ENCODE data around the gene NACC1.
"Not testable (repeated sequence)": the region's sequence is repeated elsewhere in the genome, so short reads cannot be mapped to it uniquely, and the experiment has no call there.

GRCh38 chr19:13185763-13186657 is 67.9 kb downstream of the NACC1 start:
- TF ChIP-seq EP300 (IDR thresholded peaks at IDR 0.05), result not testable (repeated sequence)
- TF ChIP-seq, protein P1, sequence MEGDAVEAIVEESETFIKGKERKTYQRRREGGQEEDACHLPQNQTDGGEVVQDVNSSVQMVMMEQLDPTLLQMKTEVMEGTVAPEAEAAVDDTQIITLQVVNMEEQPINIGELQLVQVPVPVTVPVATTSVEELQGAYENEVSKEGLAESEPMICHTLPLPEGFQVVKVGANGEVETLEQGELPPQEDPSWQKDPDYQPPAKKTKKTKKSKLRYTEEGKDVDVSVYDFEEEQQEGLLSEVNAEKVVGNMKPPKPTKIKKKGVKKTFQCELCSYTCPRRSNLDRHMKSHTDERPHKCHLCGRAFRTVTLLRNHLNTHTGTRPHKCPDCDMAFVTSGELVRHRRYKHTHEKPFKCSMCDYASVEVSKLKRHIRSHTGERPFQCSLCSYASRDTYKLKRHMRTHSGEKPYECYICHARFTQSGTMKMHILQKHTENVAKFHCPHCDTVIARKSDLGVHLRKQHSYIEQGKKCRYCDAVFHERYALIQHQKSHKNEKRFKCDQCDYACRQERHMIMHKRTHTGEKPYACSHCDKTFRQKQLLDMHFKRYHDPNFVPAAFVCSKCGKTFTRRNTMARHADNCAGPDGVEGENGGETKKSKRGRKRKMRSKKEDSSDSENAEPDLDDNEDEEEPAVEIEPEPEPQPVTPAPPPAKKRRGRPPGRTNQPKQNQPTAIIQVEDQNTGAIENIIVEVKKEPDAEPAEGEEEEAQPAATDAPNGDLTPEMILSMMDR (IDR thresholded peaks at IDR 0.05), result not testable (repeated sequence)
